ENCODE measurements around the gene SEC61B. TPM values are rescaled to one million over a fixed set of nuclear protein-coding genes. Genes with fewer than 3 reads are reported as not detected.

SEC61B gene
- total and polyA plus RNA-seq, 10 of the 15 experiments (the other 5 are each of a cell fraction or from before 2014, with no cell fraction given) = 108 to 747 (median 301) TPM

- TF ChIP-seq ZBTB33 (IDR thresholded peaks at IDR 0.05) = no peak
- no peak for TF ChIP-seq ZZZ3 (IDR thresholded peaks at IDR 0.05; ENCODE audit: control insufficient read depth, insufficient read length, low read depth)
- TF ChIP-seq YBX1 (IDR thresholded peaks at IDR 0.05) = no peak
- TF ChIP-seq SIN3A (IDR thresholded peaks at IDR 0.05; ENCODE audit: low read depth, low read length) = no peak
- no peak for TF ChIP-seq GABPA (IDR thresholded peaks at IDR 0.05; ENCODE audit: low read depth)
- TF ChIP-seq KDM1A (IDR thresholded peaks at IDR 0.05; ENCODE audit: borderline replicate concordance) = no peak
- TF ChIP-seq MYC (IDR thresholded peaks at IDR 0.05; ENCODE audit: insufficient read depth, insufficient read length, insufficient replicate concordance, low read length, severe bottlenecking) = no peak
- TF ChIP-seq EZH2 (IDR thresholded peaks at IDR 0.05; ENCODE audit: borderline replicate concordance, control insufficient read depth, low read depth, low read length) = no peak
- TF ChIP-seq CBX3 (IDR thresholded peaks at IDR 0.05; ENCODE audit: borderline replicate concordance, low read depth) = no peak
Observed at GRCh38 chr9:99269416-99269815, 47.3 kb downstream of the SEC61B start (continued).

- WGBS (ENCODE audit: insufficient coverage, insufficient replicate concordance, low lambda C conversion rate, missing lambda C conversion rate) = 62% methylated on average over 3 of the region's 3 CpGs
- H3K9ac ChIP-seq (ENCODE audit: control insufficient read depth, insufficient read depth, low read length) = no peak overlapping the region
- H3K36me3 ChIP-seq (ENCODE audit: control insufficient read depth in 2 of 2, insufficient read depth in 2 of 2, low read length in 1 of 2) = no peaks in the 10 kb centered on the region
- H3K4me2 ChIP-seq (ENCODE audit: control insufficient read depth, insufficient read depth) = no peak overlapping the region
- no TSS peak for BruUV-seq (replicated peaks)
- intact Hi-C loops (cut with micrococcal nuclease; ENCODE audit: unreplicated experiment) (no loop called here), in situ Hi-C loops (cut with MboI) (no loop called here)
- peaks cover 29% of the 10 kb centered on the region for H3K4me1 ChIP-seq (ENCODE audit: control insufficient read depth, insufficient read depth, low read length)
- H3K4me3 ChIP-seq = no peak overlapping the region
- POLR2A ChIA-PET = no interaction called here
- no peaks in the 10 kb centered on the region for H4K20me1 ChIP-seq (ENCODE audit: control insufficient read depth, insufficient read depth)
- no peaks in the 10 kb centered on the region for H3K79me2 ChIP-seq (ENCODE audit: control insufficient read depth, insufficient read depth, low read length)
- no peak for DNase-seq (ENCODE audit: low read depth, low spot score)
- H3K27me3 ChIP-seq (replicated peaks in 1 of 2; ENCODE audit: control insufficient read depth in 2 of 2, insufficient read depth in 2 of 2, low read length in 1 of 2) = no peaks in the 10 kb centered on the region
- FAIRE-seq = no peak
- TF ChIP-seq ZBED1 (IDR thresholded peaks at IDR 0.05; ENCODE audit: borderline replicate concordance) (no peak), RELB (IDR thresholded peaks at IDR 0.05; ENCODE audit: low read depth) (no peak), E4F1 (IDR thresholded peaks at IDR 0.05; ENCODE audit: borderline replicate concordance, partially characterized antibody) (no peak), PBX3 (IDR thresholded peaks at IDR 0.05; ENCODE audit: insufficient replicate concordance, low read depth, low read length) (no peak), CREM (IDR thresholded peaks at IDR 0.05; ENCODE audit: low read depth) (no peak)
- CTCF ChIA-PET = interaction anchor here (1.4 kb wide), 1 partner anchor 86 kb away, joined by 4 read pairs; no protein-coding TSS in a partner anchor
- no peaks in the 10 kb centered on the region for H3K9me3 ChIP-seq (replicated peaks; ENCODE audit: control insufficient read depth, insufficient read depth, low read length)
- H2AFZ ChIP-seq (ENCODE audit: control insufficient read depth, low read depth, low read length) = no peak overlapping the region
- SMC1A ChIA-PET (ENCODE audit: uncharacterized antibody, unreplicated experiment) = no interaction called here
- ATAC-seq = no peak
- no peak overlapping the region for H3K27ac ChIP-seq (ENCODE audit: control insufficient read depth, insufficient read depth)
- RAD21 ChIA-PET (ENCODE audit: unreplicated experiment) = interaction anchor here (1.1 kb wide), 1 partner anchor 39 kb away, joined by 3 read pairs; no protein-coding TSS in a partner anchor
Observed at GRCh38 chr9:99270491-99270890, 48.4 kb downstream of the SEC61B start.

All from GM12878 (cell line).